Body of pancreas (tissue), 4 donors: ENCODE measurements around the gene ATP6V1B1.

Source experiments
- POLR2A ChIP-seq, 3 donors: fragments of 450-650 bp; IDR thresholded peaks; one replicate each; pipeline ENCODE4 v1.6.1; 2016; ENCODE audit warnings: antibody characterized with exemption in 3 of 3, mild to moderate bottlenecking in 2 of 3
- TF ChIP-seq, protein P1 (sequence below), 7 experiments: fragments of 450-650 bp in 4 of 7; fragments of 200-600 bp in 3 of 7; sonication (generic) in 3 of 7; IDR thresholded peaks; one replicate each; pipeline ENCODE4 v1.5.1; 2016 to 2019; ENCODE audit warnings: antibody characterized with exemption in 7 of 7

DNA sequence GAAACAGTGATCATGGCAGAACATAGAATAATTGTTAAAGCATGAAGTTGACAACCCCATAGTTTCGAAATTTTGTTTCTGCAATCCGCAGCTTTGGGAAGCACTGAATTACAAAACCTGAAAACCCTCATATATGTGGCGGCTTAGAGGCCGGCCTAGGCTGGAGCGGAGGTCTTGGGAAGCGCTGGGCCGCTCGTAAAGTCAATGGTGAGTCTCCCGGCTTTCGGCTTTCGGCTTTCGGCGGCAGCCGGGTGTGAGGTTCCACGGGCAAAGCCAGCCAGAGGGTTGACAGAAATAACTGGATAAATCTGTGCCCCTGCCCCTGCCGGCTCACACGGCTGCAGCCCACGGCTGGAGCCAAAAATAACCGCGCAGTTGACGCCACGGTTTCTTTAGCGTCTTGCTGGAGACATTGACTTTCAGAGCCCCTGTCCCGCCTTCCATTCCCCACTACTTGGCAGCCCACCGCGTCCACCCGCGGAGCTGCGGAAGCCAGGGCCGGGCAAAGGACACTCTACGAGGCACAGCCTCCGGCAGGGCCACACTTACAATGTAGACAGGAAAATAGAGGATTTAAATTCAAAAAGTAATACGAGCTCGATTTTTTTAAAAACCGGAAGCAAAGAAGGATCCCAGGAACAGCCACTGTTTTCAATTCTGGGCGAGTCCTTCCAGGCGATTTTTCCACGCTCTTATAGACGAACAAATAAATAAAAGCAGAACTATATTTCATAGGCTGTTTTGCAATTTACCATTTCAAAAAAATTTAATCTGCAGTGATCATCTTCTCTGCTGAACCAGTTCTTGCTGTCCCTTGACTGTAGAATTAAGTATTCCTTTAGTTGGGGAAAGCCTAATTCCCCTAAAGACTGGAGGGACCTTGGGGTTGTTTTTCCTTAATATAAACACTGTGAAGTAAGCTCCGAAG lies 28.3 kb upstream of the ATP6V1B1 start:
- TF ChIP-seq, protein P1, sequence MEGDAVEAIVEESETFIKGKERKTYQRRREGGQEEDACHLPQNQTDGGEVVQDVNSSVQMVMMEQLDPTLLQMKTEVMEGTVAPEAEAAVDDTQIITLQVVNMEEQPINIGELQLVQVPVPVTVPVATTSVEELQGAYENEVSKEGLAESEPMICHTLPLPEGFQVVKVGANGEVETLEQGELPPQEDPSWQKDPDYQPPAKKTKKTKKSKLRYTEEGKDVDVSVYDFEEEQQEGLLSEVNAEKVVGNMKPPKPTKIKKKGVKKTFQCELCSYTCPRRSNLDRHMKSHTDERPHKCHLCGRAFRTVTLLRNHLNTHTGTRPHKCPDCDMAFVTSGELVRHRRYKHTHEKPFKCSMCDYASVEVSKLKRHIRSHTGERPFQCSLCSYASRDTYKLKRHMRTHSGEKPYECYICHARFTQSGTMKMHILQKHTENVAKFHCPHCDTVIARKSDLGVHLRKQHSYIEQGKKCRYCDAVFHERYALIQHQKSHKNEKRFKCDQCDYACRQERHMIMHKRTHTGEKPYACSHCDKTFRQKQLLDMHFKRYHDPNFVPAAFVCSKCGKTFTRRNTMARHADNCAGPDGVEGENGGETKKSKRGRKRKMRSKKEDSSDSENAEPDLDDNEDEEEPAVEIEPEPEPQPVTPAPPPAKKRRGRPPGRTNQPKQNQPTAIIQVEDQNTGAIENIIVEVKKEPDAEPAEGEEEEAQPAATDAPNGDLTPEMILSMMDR (IDR thresholded peaks at IDR 0.05), result no peak
- TF ChIP-seq POLR2A (IDR thresholded peaks at IDR 0.05), result no peak
